Fibroblast of the aortic adventitia (primary cell): Measurements from ENCODE around the gene CYP26A1. TPM values are rescaled to one million over a fixed set of nuclear protein-coding genes. Genes with fewer than 3 reads are reported as not detected.
A peak's percentile ranks its signal among the peaks of the same experiment; 100 is the strongest.

Experiments used
- DNase-seq: peaks from one replicate; pipeline ENCODE4 v3.0.0-alpha.2; 2010; ENCODE audit warnings: low read depth
- H3K4me3 ChIP-seq: 2 replicates; pipeline ENCODE4 v1.5.1; 2011; ENCODE audit warnings: low read depth, mild to moderate bottlenecking, control low read depth, low read length, moderate library complexity
- total RNA-seq: library from RNA; depleted of rRNA; stranded (reverse); fragments of >200 nt; gene quantifications from 2 replicates; pipeline ENCODE4 v1.2.3, GENCODE V29; 2012; ENCODE audit warnings: low replicate concordance
- TF ChIP-seq, protein P1 (sequence below): IDR thresholded peaks from 2 replicates; pipeline ENCODE4 v1.5.1; 2011; ENCODE audit warnings: mild to moderate bottlenecking, low read length, control low read depth, inconsistent platforms; ENCODE audit not compliant: insufficient read depth

CYP26A1 gene
- total RNA-seq, 1 donor: not detected

DNA sequence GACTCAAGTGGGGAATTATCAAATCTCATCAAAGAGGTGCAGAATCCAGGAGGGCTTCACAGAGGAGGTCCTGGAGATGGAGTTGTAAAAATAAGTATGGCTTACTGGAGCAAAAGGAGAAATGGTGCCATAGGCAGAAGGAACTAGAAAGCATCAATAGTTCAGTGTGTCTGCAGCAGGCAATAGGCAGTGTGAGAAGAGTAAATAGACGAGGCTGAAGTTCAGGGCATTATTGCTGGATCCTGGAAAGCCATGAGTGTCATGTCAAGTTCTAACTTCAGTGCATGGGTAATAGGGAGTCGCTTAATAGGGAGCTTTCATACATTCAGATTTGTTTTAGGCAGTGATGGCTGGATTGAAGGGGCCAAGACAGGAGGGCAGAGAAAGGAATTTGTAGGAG is 39.3 kb downstream of the CYP26A1 start:
- TF ChIP-seq, protein P1, sequence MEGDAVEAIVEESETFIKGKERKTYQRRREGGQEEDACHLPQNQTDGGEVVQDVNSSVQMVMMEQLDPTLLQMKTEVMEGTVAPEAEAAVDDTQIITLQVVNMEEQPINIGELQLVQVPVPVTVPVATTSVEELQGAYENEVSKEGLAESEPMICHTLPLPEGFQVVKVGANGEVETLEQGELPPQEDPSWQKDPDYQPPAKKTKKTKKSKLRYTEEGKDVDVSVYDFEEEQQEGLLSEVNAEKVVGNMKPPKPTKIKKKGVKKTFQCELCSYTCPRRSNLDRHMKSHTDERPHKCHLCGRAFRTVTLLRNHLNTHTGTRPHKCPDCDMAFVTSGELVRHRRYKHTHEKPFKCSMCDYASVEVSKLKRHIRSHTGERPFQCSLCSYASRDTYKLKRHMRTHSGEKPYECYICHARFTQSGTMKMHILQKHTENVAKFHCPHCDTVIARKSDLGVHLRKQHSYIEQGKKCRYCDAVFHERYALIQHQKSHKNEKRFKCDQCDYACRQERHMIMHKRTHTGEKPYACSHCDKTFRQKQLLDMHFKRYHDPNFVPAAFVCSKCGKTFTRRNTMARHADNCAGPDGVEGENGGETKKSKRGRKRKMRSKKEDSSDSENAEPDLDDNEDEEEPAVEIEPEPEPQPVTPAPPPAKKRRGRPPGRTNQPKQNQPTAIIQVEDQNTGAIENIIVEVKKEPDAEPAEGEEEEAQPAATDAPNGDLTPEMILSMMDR: no peak
- no peak for DNase-seq

DNA sequence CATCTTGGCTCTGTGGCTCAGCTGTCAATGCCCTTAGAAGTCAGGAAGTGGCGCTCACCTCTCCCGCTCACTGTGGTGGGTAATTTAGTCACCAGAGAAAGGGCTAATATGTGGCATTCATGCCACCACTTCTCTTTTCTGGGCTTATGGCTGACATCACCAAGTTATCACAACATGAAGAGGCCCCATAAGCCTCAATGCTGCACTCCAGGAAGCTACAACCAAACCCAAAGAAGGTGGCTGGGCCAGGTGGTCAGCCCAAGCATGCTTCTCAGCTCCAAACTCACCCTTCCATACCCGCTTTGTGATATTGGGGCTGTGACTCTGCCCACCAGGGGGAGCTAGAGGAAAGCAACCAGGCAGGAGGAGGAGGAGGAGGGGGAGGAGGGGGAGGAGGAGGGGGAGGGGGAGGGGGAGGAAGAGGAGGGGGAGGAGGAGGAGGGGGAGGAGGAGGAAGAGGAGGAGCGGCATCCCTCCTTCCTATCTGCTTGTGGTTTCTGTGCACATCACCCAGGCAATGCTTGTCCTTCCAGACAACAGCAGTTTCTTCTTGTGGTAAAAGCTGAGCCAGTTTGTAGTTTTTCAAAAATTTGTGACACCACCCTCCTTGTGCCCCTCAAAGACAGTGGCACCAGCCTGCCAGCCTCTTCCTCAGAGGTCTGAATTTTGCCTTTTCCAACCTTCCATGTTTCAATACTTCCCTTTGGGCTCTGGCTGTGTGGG is 42.1 kb downstream of the CYP26A1 start:
- TF ChIP-seq, protein P1: peak; percentile 77
- H3K4me3 ChIP-seq: no peak overlapping the region
- peak; percentile 63 for DNase-seq

More for the DNA sequence above, 39.3 kb downstream of the CYP26A1 start:
- no peak overlapping the region for H3K4me3 ChIP-seq

DNA sequence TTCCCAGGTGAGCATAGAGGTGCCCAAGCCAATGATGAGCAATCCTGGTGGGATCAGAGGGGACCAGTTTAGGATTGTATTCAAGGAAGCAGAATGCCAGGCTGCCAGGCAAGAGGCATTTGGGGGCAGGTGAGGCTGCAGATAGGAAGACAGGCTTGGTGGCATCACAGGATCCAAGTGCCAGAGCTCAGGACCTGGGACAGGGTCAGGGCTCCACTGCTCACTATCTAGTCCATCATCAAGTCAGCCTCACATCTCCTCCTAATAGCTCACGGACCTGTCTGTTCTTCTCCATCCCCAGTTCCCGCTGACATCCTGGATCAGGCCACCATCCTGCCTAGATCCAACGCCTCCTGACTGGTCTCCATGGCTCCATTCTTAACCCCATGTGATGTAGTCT is 47.6 kb downstream of the CYP26A1 start:
- no peak overlapping the region for H3K4me3 ChIP-seq
- DNase-seq: no peak
- TF ChIP-seq, protein P1: no peak

DNA sequence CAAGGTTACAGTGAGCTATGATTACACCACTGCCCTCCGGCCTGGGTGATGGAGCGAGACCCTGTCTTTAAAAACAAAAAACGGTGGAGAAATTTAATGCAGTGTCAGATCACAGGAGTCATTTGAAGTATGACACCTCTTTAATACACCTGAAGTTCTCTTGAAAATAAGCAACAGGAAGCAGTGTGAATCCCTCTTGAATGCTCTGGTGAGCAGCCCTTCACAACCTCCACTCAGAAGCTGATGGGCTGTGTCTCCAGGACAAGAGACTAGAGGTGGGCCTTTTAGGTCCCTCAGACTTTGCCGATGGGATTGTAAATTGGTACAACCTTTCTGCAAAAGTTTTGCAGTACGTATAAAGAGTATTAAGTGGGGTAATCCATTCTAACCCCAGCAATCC is 50.1 kb downstream of the CYP26A1 start:
- DNase-seq: no peak
- H3K4me3 ChIP-seq: no peak overlapping the region
- TF ChIP-seq, protein P1: no peak

DNA sequence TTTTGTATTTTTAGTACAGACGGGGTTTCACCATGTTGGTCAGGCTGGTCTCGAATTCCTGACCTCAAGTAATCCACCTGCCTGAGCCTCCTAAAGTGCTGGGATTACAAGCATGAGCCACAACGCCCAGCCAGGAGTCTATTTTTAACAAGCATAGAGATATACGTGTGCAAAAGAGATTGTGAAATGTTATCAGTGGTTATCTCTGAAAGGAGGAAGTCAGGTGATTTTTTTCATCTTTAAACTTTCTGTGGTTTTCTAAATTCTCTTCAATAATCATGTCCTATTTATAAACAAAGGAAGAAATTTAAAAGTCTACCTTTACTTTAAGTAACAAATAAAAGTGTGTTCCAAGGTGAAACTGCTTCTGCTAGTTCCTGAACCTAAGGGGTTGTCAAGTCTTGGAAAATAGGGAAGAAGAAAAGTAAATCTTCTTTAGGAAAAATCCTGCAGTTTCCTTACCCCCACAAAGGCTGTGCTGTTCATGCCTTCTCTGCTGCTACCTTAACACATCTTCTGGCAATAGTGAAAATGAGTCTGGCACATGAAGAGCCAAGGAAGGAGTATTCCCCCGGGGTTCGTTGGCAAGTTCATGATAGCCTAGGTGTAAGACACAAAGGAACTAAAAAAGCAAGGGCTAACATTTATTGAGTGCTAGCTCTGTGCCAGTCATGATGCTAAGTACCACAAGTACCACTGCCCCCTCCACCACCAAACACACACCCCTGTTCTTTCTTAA is 51.1 kb downstream of the CYP26A1 start:
- H3K4me3 ChIP-seq: no peak overlapping the region
- DNase-seq: no peak
- TF ChIP-seq, protein P1: no peak

DNA sequence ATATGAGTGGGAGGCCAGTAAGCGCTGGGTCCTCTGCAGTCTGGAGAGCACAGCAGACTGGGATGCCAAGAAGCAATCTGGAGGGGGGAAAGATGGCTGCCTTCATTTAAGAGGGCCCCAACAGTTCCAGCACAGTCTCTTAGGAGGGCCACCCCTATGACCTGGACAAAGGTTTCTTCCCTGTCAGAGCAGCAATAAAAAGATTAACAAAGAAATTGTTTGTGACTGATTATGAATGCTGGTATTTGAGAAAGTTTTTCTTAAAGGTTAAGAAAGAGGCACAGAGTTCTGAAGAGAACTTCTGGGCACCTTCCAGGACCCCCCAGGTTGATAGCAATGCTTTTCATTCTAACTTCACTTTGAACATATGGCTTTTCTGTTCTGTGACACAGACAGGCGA is 52.3 kb downstream of the CYP26A1 start:
- H3K4me3 ChIP-seq: no peak overlapping the region
- TF ChIP-seq, protein P1: no peak
- DNase-seq: no peak
